HEK293 (cell line): Measurements from ENCODE around the gene IGSF9B.

Source experiments
- CTCF ChIA-PET: fragments of 350-600 bp; formaldehyde crosslinking; extraction: SDS; loops from one replicate; lab custom pipeline; 2021; ENCODE audit warnings: antibody characterized with exemption; lab: Yijun Ruan, JAX
- POLR2A ChIA-PET: fragments of 300-600 bp; formaldehyde crosslinking; extraction: SDS; loops from one replicate; lab custom pipeline; 2020; ENCODE audit warnings: antibody characterized with exemption, inconsistent platforms; lab: Yijun Ruan, JAX
- H3K27ac ChIP-seq: fragments of 200-500 bp; sonication (Bioruptor generic); 2 replicates; pipeline ENCODE4 v1.5.1; 2014; ENCODE audit warnings: low read depth, low read length, control low read depth, inconsistent platforms; ENCODE audit errors: extremely low read depth
- H3K36me3 ChIP-seq, 2 experiments: fragments of 200-500 bp in 1 of 2; sonication (Bioruptor generic) in 1 of 2; 1 replicate in 1 of 2; 2 replicates in 1 of 2; pipeline ENCODE4 v1.5.1; 2014 to 2017; ENCODE audit warnings: inconsistent platforms in 2 of 2, low read length in 2 of 2; ENCODE audit not compliant: control insufficient read depth in 2 of 2, insufficient read depth in 1 of 2
- H3K4me1 ChIP-seq: fragments of 200-500 bp; sonication (Bioruptor generic); 2 replicates; pipeline ENCODE4 v1.5.1; 2014; ENCODE audit warnings: mild to moderate bottlenecking, low read length, inconsistent platforms; ENCODE audit not compliant: control insufficient read depth, insufficient read depth
- H3K4me3 ChIP-seq: 2 replicates; pipeline ENCODE4 v1.5.1; 2011; ENCODE audit warnings: low read depth, mild to moderate bottlenecking, control low read depth, low read length, moderate library complexity
- H3K9me3 ChIP-seq: fragments of 200-500 bp; sonication (Bioruptor generic); 2 replicates; pipeline ENCODE4 v1.5.1; 2014; ENCODE audit warnings: low read depth, low read length, inconsistent platforms; ENCODE audit not compliant: control insufficient read depth, insufficient read depth
- BCL6B ChIP-seq: fragments of 450-650 bp; formaldehyde crosslinking; IDR thresholded peaks from 2 replicates; pipeline ENCODE4 v1.5.1; 2017; ENCODE audit warnings: missing biosample characterization, missing genetic modification characterization
- PRDM10 ChIP-seq: fragments of 450-650 bp; formaldehyde crosslinking; IDR thresholded peaks from 2 replicates; pipeline ENCODE4 v1.5.1; 2016; ENCODE audit warnings: missing biosample characterization, missing genetic modification characterization
- REPIN1 ChIP-seq: fragments of 450-650 bp; formaldehyde crosslinking; IDR thresholded peaks from 2 replicates; pipeline ENCODE4 v1.5.1; 2017; ENCODE audit warnings: missing biosample characterization, missing genetic modification characterization, low read depth
- TSHZ1 ChIP-seq: fragments of 450-650 bp; formaldehyde crosslinking; IDR thresholded peaks from 2 replicates; pipeline ENCODE4 v1.5.1; 2016; ENCODE audit warnings: missing biosample characterization, missing genetic modification characterization, borderline replicate concordance
- ZBTB20 ChIP-seq: fragments of 450-650 bp; formaldehyde crosslinking; IDR thresholded peaks from 2 replicates; pipeline ENCODE4 v1.5.1; 2016; ENCODE audit warnings: missing biosample characterization, missing genetic modification characterization
- ZFP37 ChIP-seq: fragments of 450-650 bp; formaldehyde crosslinking; IDR thresholded peaks from 2 replicates; pipeline ENCODE4 v1.5.1; 2016; ENCODE audit warnings: missing biosample characterization, missing genetic modification characterization
- ZNF10 ChIP-seq: fragments of 450-650 bp; formaldehyde crosslinking; IDR thresholded peaks from 2 replicates; pipeline ENCODE4 v1.5.1; 2017; ENCODE audit warnings: missing biosample characterization, missing genetic modification characterization
- ZNF121 ChIP-seq: fragments of 450-650 bp; formaldehyde crosslinking; IDR thresholded peaks from 2 replicates; pipeline ENCODE4 v1.5.1; 2016; ENCODE audit warnings: missing biosample characterization, missing genetic modification characterization
- ZNF146 ChIP-seq: fragments of 450-650 bp; formaldehyde crosslinking; IDR thresholded peaks from 2 replicates; pipeline ENCODE4 v1.5.1; 2016; ENCODE audit warnings: missing biosample characterization, missing genetic modification characterization
- ZNF19 ChIP-seq: fragments of 450-650 bp; formaldehyde crosslinking; IDR thresholded peaks from 2 replicates; pipeline ENCODE4; 2016; ENCODE audit warnings: missing biosample characterization, missing genetic modification characterization, low read depth
- ZNF2 ChIP-seq: fragments of 450-650 bp; formaldehyde crosslinking; IDR thresholded peaks from 2 replicates; pipeline ENCODE4 v1.5.1; 2016; ENCODE audit warnings: missing biosample characterization, missing genetic modification characterization
- ZNF24 ChIP-seq: fragments of 450-650 bp; formaldehyde crosslinking; IDR thresholded peaks from 2 replicates; pipeline ENCODE4 v1.5.1; 2016; ENCODE audit warnings: missing biosample characterization, missing genetic modification characterization
- ZNF416 ChIP-seq: fragments of 450-650 bp; formaldehyde crosslinking; IDR thresholded peaks from 2 replicates; pipeline ENCODE4 v1.5.1; 2016; ENCODE audit warnings: missing biosample characterization, missing genetic modification characterization
- ZNF449 ChIP-seq: fragments of 450-650 bp; formaldehyde crosslinking; IDR thresholded peaks from 2 replicates; pipeline ENCODE4 v1.5.1; 2017; ENCODE audit warnings: missing biosample characterization, mild to moderate bottlenecking, missing genetic modification characterization, moderate library complexity
- ZNF530 ChIP-seq: fragments of 450-650 bp; formaldehyde crosslinking; IDR thresholded peaks from 2 replicates; pipeline ENCODE4 v1.5.1; 2016; ENCODE audit warnings: low read depth, missing biosample characterization, missing genetic modification characterization
- ZNF626 ChIP-seq: fragments of 450-650 bp; sonication (Bioruptor Pico); formaldehyde crosslinking; IDR thresholded peaks from 2 replicates; pipeline ENCODE4 v1.5.1; 2018; ENCODE audit warnings: missing biosample characterization, missing genetic modification characterization, inconsistent platforms
- ZNF639 ChIP-seq: fragments of 450-650 bp; formaldehyde crosslinking; IDR thresholded peaks from 2 replicates; pipeline ENCODE4 v1.5.1; 2016; ENCODE audit warnings: missing biosample characterization, missing genetic modification characterization
- ZNF768 ChIP-seq: fragments of 450-650 bp; formaldehyde crosslinking; IDR thresholded peaks from 2 replicates; pipeline ENCODE4 v1.5.1; 2018; ENCODE audit warnings: missing biosample characterization, mild to moderate bottlenecking, missing genetic modification characterization
- ZNF843 ChIP-seq: fragments of 450-650 bp; formaldehyde crosslinking; IDR thresholded peaks from 2 replicates; pipeline ENCODE4 v1.5.1; 2016; ENCODE audit warnings: missing biosample characterization, missing genetic modification characterization

The IGSF9B gene

GRCh38 chr11:133895061-133895479 is 61.7 kb downstream of the IGSF9B start:
- no peaks in the 10 kb centered on the region for H3K4me1 ChIP-seq
- ChIA-PET POLR2A (no interaction called here), CTCF (no interaction called here)
- H3K27ac ChIP-seq: no peak overlapping the region
- H3K9me3 ChIP-seq: no peaks in the 10 kb centered on the region
- no peak overlapping the region for H3K4me3 ChIP-seq
- H3K36me3 ChIP-seq: no peaks in the 10 kb centered on the region
- TF ChIP-seq ZBTB20 (tag by site-specific recombination) (no peak), ZNF2 (tag by site-specific recombination) (no peak), ZNF449 (tag by site-specific recombination) (no peak), ZNF146 (tag by site-specific recombination) (no peak), PRDM10 (tag by site-specific recombination) (no peak), ZNF626 (tag by site-specific recombination) (no peak), ZNF121 (tag by site-specific recombination) (no peak), ZNF639 (tag by site-specific recombination) (no peak), ZNF24 (no peak), ZNF768 (tag by site-specific recombination) (no peak), ZNF19 (tag by site-specific recombination) (no peak), ZNF843 (tag by site-specific recombination) (no peak), ZFP37 (tag by site-specific recombination) (no peak), BCL6B (tag by site-specific recombination) (no peak), ZNF10 (tag by site-specific recombination) (no peak), REPIN1 (tag by site-specific recombination) (no peak), ZNF416 (no peak), ZNF530 (tag by site-specific recombination) (no peak), TSHZ1 (tag by site-specific recombination) (no peak)
